NT2/D1 (cell line): ENCODE measurements around the gene TAPT1.

Experiments
- SUZ12 ChIP-seq: IDR thresholded peaks from 2 replicates; pipeline ENCODE4 v1.6.1; 2011; ENCODE audit not compliant: insufficient read length, insufficient read depth; ENCODE audit errors: extremely low read depth
- YY1 ChIP-seq: IDR thresholded peaks from 2 replicates; pipeline ENCODE4 v1.6.1; 2011; ENCODE audit not compliant: insufficient read length, insufficient read depth

DNA sequence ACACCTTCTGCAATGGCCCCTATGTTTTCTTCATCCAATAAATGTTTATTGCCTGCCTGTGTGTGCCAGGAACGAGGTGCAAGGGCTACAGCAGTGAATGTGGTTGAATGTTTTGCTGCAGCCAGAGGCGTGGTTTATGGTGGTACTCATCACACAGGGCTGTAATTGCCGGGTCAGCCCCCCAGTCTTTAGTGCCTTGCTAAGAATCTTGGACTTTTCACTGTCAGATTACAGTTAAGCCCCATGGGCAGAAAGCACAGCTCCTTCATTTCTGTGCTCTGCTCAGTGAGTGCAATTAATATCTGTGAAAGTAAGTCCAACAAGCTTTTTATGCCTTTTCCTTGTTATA lies 67.8 kb downstream of the TAPT1 start:
- TF ChIP-seq YY1 (no peak), SUZ12 (no peak)
